Measurements from ENCODE around the gene SNX5.

DNA sequence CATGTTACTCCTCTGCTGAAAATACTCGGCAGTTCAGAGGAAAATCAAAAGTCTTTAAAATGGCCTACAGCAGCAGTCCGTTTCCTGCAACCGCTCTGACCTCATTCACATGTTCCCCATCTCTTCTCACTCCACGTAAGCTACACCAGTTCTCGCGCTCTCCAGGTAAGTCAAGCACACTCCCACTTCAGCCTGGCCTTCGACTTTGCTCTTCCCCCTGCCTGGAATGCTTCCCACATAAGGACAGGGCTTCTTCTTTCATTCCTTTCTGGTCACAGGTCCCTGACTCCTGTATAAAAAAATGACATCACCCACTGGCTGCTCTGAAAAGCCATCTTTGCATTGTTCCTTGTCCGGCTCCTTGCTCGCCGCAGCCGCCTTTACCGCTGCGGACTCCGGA lies 42.9 kb upstream of the SNX5 start:
- TF ChIP-seq POLR2AphosphoS5 (IDR thresholded peaks at IDR 0.05; ENCODE audit: low read depth, low read length) (no peak), TAF1 (IDR thresholded peaks at IDR 0.05; ENCODE audit: low read depth, low read length) (no peak), POLR2A (IDR thresholded peaks at IDR 0.05; ENCODE audit: low read depth, low read length) (no peak), PAX5 (IDR thresholded peaks at IDR 0.05; ENCODE audit: insufficient read depth, low read length, severe bottlenecking) (no peak), SPI1 (IDR thresholded peaks at IDR 0.05; ENCODE audit: low read depth, low read length) (no peak), POU2F2 (IDR thresholded peaks at IDR 0.05; ENCODE audit: low read depth, low read length) (no peak)

Data from GM12891 (cell line).